C4-2B (cell line): Measurements from ENCODE around the gene NKX1-1.

Experiments
- H3K27ac ChIP-seq: fragments of 450-650 bp; 2 replicates; pipeline ENCODE4 v1.5.1; 2017
- ZFX ChIP-seq: fragments of 450-650 bp; IDR thresholded peaks from 2 replicates; pipeline ENCODE4 v1.6.1; 2017
- TF ChIP-seq, protein P1 (sequence below): fragments of 450-650 bp; conservative IDR thresholded peaks from 2 replicates; pipeline ENCODE4 v1.5.1; 2017; ENCODE audit warnings: mild to moderate bottlenecking

NKX1-1 gene

GRCh38 chr4:1414831-1415680, 8.8 kb upstream of the NKX1-1 start:
- H3K27ac ChIP-seq: no peak overlapping the region
- no peak for TF ChIP-seq ZFX
- TF ChIP-seq, protein P1, sequence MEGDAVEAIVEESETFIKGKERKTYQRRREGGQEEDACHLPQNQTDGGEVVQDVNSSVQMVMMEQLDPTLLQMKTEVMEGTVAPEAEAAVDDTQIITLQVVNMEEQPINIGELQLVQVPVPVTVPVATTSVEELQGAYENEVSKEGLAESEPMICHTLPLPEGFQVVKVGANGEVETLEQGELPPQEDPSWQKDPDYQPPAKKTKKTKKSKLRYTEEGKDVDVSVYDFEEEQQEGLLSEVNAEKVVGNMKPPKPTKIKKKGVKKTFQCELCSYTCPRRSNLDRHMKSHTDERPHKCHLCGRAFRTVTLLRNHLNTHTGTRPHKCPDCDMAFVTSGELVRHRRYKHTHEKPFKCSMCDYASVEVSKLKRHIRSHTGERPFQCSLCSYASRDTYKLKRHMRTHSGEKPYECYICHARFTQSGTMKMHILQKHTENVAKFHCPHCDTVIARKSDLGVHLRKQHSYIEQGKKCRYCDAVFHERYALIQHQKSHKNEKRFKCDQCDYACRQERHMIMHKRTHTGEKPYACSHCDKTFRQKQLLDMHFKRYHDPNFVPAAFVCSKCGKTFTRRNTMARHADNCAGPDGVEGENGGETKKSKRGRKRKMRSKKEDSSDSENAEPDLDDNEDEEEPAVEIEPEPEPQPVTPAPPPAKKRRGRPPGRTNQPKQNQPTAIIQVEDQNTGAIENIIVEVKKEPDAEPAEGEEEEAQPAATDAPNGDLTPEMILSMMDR: no peak

DNA sequence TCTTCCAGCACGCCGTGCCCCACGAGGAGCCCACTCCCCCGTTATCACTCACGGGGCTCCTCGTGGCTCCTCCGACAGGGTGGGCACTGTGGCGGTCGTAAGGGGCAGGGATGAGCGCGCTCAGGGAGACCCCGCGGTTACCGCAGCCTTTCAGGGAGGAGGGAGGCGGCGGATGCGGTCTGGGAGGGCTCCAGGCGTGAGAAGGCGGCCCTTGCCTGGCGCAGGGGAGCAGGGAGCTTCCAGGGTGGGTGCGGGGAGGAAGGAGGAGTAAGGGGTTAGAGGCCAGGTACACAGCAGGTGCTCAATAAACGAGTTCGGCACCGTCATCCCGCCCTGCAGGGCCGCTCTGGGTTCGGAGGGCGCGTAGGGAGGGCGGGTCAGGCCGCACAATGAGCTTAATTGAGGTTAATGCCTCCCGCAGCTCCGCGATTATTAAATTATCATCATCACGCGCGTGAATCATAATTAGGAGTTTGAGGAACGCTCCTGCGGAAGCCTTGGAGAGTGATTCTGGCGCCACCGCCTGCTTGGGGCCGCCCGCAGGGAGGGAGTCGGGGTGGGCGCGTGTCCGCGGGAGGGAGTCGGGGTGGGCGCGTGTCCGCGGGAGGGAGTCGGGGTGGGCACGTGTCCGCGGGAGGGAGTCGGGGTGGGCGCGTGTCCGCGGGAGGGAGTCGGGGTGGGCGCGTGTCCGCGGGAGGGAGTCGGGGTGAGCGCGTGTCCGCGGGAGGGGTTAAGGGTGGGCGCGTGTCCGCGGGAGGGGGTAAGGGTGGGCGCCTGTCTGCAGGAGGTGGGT, 7.6 kb upstream of the NKX1-1 start:
- TF ChIP-seq, protein P1: no peak
- TF ChIP-seq ZFX: no peak
- no peak overlapping the region for H3K27ac ChIP-seq

DNA sequence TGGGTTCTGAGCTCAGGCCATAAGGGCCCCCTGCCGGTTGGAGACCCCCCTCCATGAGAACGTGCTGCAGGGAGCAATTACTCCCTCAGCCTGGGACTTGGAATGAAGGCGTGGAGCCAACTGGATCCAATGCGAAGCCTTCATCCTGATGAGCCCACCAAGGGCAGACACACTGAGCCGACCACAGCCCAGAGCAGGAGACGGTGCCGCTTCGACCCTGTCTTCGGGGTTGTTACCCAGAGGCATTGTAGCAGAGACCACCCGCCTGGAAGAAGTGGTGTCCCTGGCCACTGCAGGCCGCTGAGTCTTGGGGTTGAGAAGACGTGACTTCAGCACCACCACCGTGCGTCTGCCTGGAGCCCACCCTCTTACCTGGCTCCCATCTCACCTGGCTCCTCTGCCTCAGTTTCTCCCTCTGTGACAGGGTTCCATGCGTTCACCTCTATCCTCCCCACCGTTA, 7.0 kb upstream of the NKX1-1 start:
- TF ChIP-seq, protein P1: no peak
- TF ChIP-seq ZFX: no peak
- H3K27ac ChIP-seq: no peak overlapping the region

GRCh38 chr4:1412376-1413203, 6.3 kb upstream of the NKX1-1 start:
- TF ChIP-seq, protein P1: no peak
- no peak for TF ChIP-seq ZFX
- no peak overlapping the region for H3K27ac ChIP-seq

GRCh38 chr4:1411436-1412375, 5.5 kb upstream of the NKX1-1 start:
- no peak overlapping the region for H3K27ac ChIP-seq
- no peak for TF ChIP-seq ZFX
- TF ChIP-seq, protein P1: no peak; the same call in 1 of the 2 replicates

DNA sequence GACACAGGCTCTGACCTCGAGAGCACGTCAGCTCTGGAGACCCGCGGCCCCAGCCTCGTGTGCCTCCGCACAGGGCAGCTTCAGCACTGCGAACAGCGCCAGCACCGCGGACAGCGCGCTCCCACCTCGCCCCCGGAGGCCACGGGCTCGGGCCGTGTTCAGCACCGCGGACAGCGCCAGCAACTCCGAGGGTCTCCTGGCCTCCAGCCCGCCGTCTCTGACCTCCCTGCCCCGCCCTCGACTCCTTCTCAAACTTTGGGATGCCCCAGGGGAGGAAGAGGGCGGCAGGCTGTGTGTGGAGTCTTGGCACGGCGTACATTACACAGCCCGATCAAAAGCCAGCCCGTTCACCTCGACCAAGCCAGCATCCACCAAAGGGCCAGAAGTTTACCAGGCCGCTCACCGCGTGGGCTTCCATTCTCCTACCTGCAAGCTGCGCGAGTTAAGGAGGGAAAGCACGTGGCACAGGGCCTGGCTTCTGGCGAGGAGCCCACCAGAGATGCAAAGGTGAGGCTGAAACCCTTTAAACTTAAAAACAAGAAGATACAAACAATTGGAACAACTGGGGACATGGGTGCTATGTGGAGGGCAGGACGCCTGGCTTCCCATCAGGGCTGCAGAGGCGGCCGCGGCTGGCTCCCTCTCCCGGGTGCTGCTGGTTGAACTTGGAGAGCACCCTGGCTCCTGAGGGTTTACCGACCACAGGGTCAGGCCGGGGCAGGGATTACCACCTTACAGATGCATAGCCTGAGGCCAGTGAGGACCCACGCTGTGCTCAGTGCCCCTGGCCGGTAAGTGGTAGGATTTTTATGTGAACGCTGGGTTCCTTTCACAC, 4.5 kb upstream of the NKX1-1 start:
- H3K27ac ChIP-seq: no peak overlapping the region
- TF ChIP-seq ZFX: no peak
- TF ChIP-seq, protein P1: no peak
